Muscle layer of duodenum (tissue), 2 donors: ENCODE results near the gene LSM2.
"Not testable (repeated sequence)": the region's sequence is repeated elsewhere in the genome, so short reads cannot be mapped to it uniquely, and the experiment has no call there.

Experiments
- H3K27ac ChIP-seq: one replicate; pipeline ENCODE4 v1.7.0; 2013; ENCODE audit warnings: mild to moderate bottlenecking, low read length
- H3K27me3 ChIP-seq: one replicate; pipeline ENCODE4 v1.7.0; 2013; ENCODE audit warnings: low read depth, mild to moderate bottlenecking, control low read depth, low read length
- H3K36me3 ChIP-seq, 2 donors: one replicate each; pipeline ENCODE4 v1.7.0; 2013; ENCODE audit warnings: low read length in 2 of 2, control low read depth in 1 of 2, mild to moderate bottlenecking in 1 of 2; ENCODE audit not compliant: insufficient read depth in 2 of 2, control insufficient read depth in 1 of 2
- H3K4me1 ChIP-seq, 2 donors: one replicate each; pipeline ENCODE4 v1.7.0; 2013; ENCODE audit warnings: low read length in 2 of 2, mild to moderate bottlenecking in 2 of 2, control low read depth in 1 of 2, moderate library complexity in 1 of 2; ENCODE audit not compliant: insufficient read depth in 2 of 2, control insufficient read depth in 1 of 2
- H3K4me3 ChIP-seq, 2 donors: one replicate each; pipeline ENCODE4 v1.7.0; 2013; ENCODE audit warnings: low read length in 2 of 2, low read depth in 1 of 2, mild to moderate bottlenecking in 1 of 2
- H3K9me3 ChIP-seq, 2 donors: one replicate each; pipeline ENCODE4 v1.7.0; 2013; ENCODE audit warnings: low read length in 2 of 2, control low read depth in 1 of 2, mild to moderate bottlenecking in 1 of 2; ENCODE audit not compliant: control insufficient read depth in 1 of 2
- donor health status: healthy.

LSM2 gene

DNA sequence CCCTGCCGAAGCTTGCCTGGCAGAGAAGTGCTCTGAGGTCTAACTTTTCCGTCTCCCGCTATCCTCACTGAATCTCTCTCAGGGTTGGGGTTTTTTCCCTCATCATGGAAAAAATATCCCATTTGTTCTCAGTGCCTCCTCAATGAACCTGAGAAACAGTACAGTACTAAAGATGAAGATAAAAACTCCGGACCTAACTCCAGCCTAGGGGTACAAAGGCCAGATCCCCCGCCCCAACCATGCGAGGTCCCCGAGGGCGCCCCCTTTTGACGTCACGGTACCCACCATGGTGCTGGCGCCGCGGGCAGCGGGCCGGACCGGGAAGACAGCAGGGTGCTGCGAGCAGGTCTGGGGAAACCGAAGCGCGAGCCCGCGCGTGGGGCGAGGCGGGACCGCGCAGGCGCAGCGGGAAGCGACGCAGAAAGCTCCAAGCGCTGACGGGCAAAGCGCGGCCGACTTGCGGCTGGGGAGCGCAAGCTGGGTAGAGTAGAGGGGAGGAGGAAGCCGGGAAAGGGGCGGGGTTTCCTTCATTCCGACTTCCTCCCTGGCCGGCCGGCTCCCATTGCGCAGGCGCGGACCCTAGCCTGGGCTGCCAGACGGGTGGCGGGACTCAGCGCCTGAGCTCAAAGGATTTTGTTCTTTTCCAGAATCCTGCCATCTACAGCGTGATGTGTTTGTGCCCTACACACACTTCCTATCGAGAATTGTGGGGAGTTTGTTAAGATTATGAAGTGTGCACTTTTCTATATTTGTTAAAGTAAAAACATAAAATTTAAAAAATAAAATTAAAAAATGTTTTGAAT, at the start of gene LSM2:
Gene LSM2, minus strand, starts transcription at position 497 of the 803 bp plus-strand sequence. Its CDS starts 209 bp downstream, at position 288.
- no peaks in the 10 kb centered on the region for H3K9me3 ChIP-seq
- peaks cover 8 to 12% of the 10 kb centered on the region in 2 donors for H3K4me1 ChIP-seq
- H3K4me3 ChIP-seq: peak within 1 kb of the TSS; percentile 59 to 90
- peak within 1 kb of the TSS; percentile 97 for H3K27ac ChIP-seq
- H3K27me3 ChIP-seq: no peaks in the 10 kb centered on the region
- H3K36me3 ChIP-seq: peaks cover 0 to 3% of the 10 kb centered on the region in 2 donors

DNA sequence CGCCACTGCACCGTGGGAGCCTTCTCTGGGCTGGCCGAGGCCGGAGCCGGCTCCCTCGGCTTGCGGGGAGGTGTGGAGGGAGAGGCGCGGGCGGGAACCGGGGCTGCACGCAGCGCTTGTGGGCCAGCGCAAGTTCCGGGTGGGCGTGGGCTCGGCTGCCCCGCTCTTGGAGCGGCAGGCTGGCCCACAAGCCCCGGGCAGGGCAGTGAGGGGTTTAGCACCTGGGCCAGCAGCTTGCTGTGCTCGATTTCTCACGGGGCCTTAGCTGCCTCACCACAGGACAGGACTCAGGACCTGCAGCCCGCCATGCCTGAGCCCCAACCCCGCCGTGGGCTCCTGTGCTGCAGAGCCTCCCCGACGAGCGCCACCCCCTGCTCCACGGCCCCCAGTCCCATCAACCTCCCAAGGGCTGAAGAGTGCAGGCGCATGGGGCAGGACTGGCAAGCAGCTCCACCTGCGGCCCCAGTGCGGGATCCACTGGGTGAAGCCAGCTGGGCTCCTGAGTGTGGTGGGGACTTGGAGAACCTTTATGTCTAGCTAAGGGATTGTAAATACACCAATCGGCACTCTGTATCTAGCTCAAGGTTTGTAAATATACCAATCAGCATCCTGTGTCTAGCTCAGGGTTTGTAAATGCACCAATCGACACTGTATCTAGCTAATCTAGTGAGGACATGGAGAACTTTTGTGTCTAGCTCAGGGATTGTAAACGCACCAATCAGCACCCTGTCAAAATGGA, 45.4 kb upstream of the LSM2 start:
- H3K9me3 ChIP-seq, H3K27ac ChIP-seq, H3K36me3 ChIP-seq, H3K4me1 ChIP-seq, H3K27me3 ChIP-seq, H3K4me3 ChIP-seq: not testable (repeated sequence)

DNA sequence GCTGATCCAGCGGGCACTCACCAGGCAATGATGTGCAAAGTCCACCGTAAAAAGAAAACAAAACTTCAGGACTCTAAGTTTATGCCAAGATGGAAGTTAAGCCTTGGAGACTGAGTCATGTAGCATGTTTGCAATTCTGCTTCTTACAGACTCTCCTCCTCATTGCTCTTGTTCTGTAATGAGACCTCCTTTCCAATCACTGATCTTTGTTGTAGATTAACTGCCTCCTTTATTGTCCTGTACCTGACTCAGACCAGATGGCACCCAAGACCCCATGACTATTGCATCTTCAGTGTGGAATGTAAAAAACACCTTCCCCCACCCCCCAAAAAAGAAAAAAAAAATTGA, 44.7 kb upstream of the LSM2 start:
- H3K36me3 ChIP-seq: no peaks in the 10 kb centered on the region
- H3K27ac ChIP-seq: no peak overlapping the region
- H3K27me3 ChIP-seq: no peaks in the 10 kb centered on the region
- H3K9me3 ChIP-seq: no peaks in the 10 kb centered on the region
- no peaks in the 10 kb centered on the region for H3K4me1 ChIP-seq
- no peak overlapping the region for H3K4me3 ChIP-seq

DNA sequence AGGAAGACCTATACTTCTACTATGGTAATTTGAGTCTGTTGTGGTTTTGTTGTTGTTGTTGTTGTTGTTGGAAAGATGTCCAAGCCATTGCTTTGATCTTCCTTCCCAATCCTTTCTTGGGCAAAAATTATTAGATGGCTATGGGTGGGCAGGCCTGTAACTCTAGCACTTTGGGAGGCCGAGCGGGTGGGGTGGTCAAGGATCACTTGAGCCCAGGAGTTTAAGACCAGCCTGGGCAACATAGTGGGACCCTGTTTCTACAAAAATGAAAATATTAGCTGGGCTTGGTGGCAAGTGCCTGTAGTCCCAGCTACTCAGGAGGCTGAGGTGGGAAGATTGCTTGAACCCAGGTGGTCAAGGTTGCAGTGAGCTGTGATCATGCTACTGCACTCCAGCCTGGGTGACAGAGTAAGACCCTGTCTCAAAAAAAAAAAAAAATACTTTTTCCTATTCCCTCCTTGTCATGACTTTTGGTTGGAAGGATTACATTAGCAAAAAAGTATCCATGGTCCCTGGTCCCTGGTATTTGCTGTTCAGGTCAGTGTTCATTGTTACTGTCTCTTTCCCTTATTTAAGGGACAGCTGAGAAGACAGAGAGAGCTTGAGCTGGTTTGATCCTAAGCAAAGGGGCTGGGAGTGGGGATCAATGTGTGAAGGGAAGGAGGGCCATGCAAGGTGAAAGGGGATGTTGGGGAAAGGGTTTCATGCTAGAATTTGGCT, 44.2 kb upstream of the LSM2 start:
- H3K27ac ChIP-seq: no peak overlapping the region
- H3K4me3 ChIP-seq: no peak overlapping the region
- no peaks in the 10 kb centered on the region for H3K4me1 ChIP-seq

DNA sequence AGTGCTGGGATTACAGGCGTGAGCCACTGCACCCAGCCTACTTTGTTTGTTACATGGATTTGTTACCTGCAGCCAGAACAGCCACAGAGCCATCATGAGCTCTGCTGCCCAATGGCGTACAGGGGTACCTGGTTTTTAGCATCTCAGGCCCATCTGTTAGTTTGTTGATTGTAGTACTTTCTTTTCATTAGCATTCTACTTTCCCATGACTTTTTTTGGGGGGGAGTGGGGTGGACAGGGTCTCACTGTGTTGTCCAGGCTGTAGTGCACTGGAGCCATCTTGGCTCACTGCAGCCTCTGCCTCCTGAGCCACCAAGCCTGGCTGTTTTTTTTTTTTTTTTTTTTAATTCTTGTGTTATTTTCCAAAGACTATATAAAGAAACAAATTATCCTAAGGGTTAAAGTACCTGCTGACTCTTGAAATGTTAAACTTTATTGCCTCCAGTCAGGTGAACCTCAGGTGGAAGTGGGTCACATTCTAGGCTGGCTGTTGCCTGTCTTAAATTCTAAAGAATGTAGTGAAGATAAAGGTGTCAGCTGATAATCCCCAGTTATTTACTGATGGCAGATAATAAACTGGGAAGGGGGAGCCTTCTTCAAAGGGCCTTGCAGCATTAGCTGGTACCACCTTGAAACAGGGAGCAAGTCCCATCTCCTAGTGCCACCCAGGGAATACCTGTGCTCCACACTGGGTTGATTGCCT, 40.7 kb upstream of the LSM2 start:
- no peaks in the 10 kb centered on the region for H3K4me1 ChIP-seq
- no peak overlapping the region for H3K27ac ChIP-seq
- H3K9me3 ChIP-seq: no peaks in the 10 kb centered on the region
- no peak overlapping the region for H3K4me3 ChIP-seq
- no peaks in the 10 kb centered on the region for H3K36me3 ChIP-seq
- H3K27me3 ChIP-seq: no peaks in the 10 kb centered on the region

More for the DNA sequence above, 44.2 kb upstream of the LSM2 start:
- no peaks in the 10 kb centered on the region for H3K9me3 ChIP-seq
- no peaks in the 10 kb centered on the region for H3K36me3 ChIP-seq
- H3K27me3 ChIP-seq: no peaks in the 10 kb centered on the region

DNA sequence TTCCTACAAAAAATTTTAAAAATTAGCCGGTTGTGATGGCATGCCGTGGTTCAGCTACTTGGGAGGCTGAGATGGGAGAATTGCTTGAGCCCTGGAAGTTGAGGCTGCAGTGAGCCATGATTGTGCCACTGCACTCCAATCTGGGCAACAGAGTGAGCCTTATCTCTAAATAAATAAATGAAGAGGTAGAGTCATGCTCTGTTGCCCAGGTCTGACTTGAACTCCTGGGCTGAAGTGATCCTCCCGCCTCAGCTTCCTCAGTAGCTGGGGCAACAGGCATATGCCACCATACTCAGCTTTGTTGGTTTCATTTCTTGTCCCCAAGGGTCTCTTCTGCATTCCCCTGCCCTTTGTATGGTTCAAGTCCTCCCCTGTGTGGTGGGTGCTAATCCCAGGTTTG, 37.7 kb upstream of the LSM2 start:
- Histone ChIP-seq H3K9me3 (no peaks in the 10 kb centered on the region), H3K27me3 (no peaks in the 10 kb centered on the region), H3K4me3 (no peak overlapping the region), H3K27ac (no peak overlapping the region), H3K4me1 (no peaks in the 10 kb centered on the region), H3K36me3 (peaks cover 14 to 15% of the 10 kb centered on the region in 2 donors)

DNA sequence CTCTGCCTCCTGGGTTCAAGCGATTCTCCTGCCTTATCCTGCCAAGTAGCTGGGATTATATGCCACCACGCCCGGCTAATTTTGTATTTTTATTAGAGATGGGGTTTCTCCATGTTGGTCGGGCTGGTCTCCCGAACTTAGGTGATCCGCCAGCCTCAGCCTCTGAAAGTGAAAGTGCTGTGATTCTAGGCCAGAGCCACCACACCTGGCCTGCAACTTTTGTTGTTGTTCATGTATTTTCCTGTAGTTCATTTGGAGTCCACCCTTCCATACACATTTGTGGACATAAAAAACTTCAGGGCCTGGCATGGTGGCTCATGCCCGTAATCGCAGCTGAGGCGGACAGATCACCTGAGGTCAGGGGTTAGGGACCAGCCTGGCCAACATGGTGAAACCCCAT, 35.3 kb upstream of the LSM2 start:
- Histone ChIP-seq H3K4me3 (no peak overlapping the region), H3K4me1 (peaks cover 4 to 9% of the 10 kb centered on the region in 2 donors), H3K27ac (no peak overlapping the region), H3K27me3 (no peaks in the 10 kb centered on the region), H3K9me3 (no peaks in the 10 kb centered on the region), H3K36me3 (peaks cover 29 to 39% of the 10 kb centered on the region in 2 donors)

DNA sequence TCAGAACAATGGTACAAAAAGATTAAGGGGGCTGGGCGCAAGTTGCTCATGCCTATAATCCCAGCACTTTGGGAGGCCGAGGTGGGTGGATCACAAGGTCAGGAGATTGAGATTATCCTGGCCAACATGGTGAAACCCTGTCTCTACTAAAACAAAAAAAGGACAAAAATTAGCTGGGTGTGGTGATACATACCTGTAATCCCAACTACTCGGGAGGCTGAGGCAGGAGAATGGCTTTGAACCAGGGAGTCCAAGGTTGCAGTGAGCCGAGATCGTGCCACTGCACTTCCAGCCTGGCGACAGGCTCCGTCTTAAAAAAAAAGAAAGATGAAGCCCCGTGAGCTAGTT, 33.0 kb upstream of the LSM2 start:
- not testable (repeated sequence) for H3K27me3 ChIP-seq, H3K9me3 ChIP-seq, H3K4me3 ChIP-seq, H3K27ac ChIP-seq
- H3K4me1 ChIP-seq: peaks cover 13 to 22% of the 10 kb centered on the region in 2 donors
- H3K36me3 ChIP-seq: peaks cover 33 to 43% of the 10 kb centered on the region in 2 donors

DNA sequence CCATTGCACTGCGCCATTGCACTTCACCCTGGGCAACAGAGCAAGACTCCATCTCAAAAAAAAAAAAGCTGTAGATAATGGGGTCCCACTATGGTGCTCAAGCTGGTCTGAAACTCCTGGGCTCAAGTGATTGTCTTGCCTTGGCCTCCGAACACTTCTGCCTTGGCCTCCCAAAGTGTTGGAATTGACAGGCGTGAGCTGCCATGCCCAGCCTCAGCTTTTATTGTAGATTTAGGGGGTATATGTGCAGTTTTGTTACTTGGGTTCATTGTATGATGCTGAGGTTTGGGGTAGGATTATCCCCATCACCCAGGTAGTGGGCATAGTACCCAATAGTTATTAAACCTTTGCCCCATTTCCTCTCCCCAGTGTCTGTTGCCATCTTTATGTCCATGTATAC, 32.2 kb upstream of the LSM2 start:
- H3K36me3 ChIP-seq: peaks cover 33 to 43% of the 10 kb centered on the region in 2 donors
- H3K27me3 ChIP-seq: no peaks in the 10 kb centered on the region
- H3K27ac ChIP-seq: no peak overlapping the region
- H3K4me3 ChIP-seq: no peak overlapping the region
- H3K4me1 ChIP-seq: peaks cover 13 to 22% of the 10 kb centered on the region in 2 donors
- H3K9me3 ChIP-seq: no peaks in the 10 kb centered on the region

DNA sequence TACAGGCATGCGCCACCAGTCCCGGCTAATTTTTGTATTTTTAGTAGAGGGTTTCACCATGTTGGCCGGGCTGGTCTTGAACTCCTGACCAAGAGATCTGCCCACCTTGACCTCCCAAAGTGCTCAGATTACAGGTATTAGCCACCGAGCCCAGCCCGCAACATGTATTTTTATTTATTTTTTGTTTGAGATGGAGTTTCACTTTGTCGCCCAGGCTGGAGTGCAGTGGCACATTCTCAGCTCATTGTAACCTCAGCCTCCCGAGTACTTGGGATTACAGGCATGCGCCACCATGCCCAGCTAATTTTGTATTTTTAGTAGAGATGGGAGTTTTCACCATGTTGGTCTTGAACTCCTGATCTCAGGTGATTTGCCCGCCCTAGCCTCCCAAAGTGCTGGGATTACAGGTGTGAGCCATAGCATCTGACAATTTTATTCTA, 31.4 kb upstream of the LSM2 start:
- not testable (repeated sequence) for H3K4me3 ChIP-seq, H3K27me3 ChIP-seq, H3K27ac ChIP-seq, H3K9me3 ChIP-seq
- Histone ChIP-seq H3K36me3 (peaks cover 33 to 43% of the 10 kb centered on the region in 2 donors), H3K4me1 (peaks cover 13 to 22% of the 10 kb centered on the region in 2 donors)
